Measurements from ENCODE around the gene PPP1R37.

Gene PPP1R37

DNA sequence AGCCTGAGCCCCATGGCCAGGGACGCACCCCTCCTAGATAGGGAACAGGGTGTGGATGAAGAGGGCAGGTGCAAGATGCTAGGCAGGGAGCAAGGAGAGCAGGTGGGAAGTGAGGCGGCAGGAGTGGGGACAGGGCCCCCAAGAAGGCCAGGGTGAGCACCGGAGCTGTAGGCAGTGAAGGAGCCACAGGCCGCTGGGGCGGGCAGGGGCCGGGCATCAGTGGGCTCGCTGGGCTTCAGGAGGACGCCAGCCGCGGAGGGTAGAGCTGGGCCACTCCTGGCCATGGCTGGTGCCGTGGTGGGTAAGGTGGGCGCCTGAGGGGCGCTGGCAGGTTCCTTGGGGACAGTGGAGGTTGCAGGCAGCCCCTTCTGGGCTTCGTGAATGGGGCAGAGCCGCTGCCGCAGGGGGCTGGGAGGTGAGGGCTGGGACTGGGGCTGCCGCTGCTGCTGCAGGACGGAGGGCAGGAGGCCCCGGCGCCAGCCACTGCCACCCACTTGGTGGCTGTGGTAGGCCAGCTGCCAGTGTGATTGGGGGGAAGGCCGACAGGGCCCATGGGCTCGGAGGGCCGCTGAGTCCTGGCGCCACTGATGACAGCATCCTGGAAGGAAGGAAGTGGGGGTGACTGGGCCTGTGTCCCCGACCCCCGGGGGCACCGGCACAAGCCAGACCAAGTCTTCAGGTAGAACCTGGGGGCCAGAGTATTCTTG lies 65.7 kb downstream of the PPP1R37 start:
- Histone ChIP-seq H3K36me3 (ENCODE audit: control insufficient read depth, insufficient read depth, low read length) (no peaks in the 10 kb centered on the region), H3K4me1 (ENCODE audit: control insufficient read depth, insufficient read depth, low read length) (peaks cover 3% of the 10 kb centered on the region; the same call in 1 of the 2 replicates), H3K27me3 (ENCODE audit: control insufficient read depth, insufficient read depth, low read length) (peaks cover 32% of the 10 kb centered on the region), H3K9ac (ENCODE audit: low read depth, low read length) (no peak overlapping the region), H3K27ac (ENCODE audit: low read depth, low read length) (no peak overlapping the region), H3K9me3 (ENCODE audit: control insufficient read depth, insufficient read depth, low read length) (no peaks in the 10 kb centered on the region), H3K4me3 (ENCODE audit: low read depth, low read length) (no peak overlapping the region)

DNA sequence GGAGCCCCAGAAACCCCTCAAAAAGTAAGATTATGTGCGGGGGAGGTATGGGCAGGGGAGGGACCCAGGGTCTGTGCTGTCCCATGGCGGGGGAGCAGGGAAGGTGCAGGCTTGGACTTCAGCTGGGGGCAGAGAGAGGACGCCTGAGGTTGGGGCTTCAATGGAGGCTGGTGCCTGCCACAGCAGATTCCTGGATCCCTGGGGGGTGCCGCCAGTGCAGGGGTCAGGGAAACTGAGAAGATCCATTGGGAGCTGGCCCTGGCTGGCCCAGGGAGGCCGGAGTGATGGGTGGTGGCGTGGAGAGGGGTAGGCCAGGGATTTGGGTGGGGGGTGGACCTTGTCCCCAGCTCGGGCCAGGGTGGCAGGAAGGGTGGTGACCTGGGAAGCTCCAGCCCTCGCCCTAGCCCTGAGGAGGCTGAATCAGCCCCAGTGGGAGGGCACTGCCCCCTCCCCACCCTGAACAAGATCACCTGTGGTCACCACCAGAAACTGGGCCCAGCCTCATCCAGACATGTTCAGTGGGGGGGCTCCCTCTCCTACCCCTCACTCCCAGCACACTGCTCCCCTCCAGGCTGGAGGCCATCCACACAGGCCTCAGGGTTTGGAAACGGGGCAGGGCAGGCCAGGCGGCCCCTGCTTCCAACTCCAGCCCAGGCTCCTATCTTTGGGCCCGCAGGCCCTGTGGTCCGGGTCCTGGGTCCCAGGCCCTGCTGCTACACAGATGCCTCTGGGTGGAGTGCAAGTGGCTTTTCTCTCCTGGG lies 66.4 kb downstream of the PPP1R37 start:
- Histone ChIP-seq H3K27me3 (ENCODE audit: control insufficient read depth, insufficient read depth, low read length) (peaks cover 24% of the 10 kb centered on the region), H3K4me3 (ENCODE audit: low read depth, low read length) (no peak overlapping the region), H3K36me3 (ENCODE audit: control insufficient read depth, insufficient read depth, low read length) (no peaks in the 10 kb centered on the region), H3K9me3 (ENCODE audit: control insufficient read depth, insufficient read depth, low read length) (no peaks in the 10 kb centered on the region), H3K9ac (ENCODE audit: low read depth, low read length) (no peak overlapping the region), H3K27ac (ENCODE audit: low read depth, low read length) (no peak overlapping the region), H3K4me1 (ENCODE audit: control insufficient read depth, insufficient read depth, low read length) (peaks cover 3% of the 10 kb centered on the region; the same call in 1 of the 2 replicates)

DNA sequence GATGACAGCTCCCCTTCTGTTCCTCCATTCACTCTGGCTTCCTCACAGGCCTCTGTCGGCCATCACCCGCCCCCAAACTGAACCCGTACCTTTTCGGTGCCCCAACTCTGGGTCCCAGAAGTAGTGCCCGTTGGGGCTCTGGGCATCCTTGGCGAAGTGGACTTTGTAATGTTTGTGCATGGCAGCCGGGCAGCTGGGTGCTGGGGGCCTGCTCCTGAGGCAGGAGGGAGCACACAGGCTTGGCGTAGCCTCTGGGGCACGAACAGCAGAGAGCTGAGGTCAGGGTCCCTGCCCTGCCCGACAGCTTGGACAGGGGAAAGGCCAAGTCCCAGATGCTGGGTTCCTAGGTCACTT lies 67.0 kb downstream of the PPP1R37 start:
- Histone ChIP-seq H3K27ac (ENCODE audit: low read depth, low read length) (no peak overlapping the region), H3K9ac (ENCODE audit: low read depth, low read length) (no peak overlapping the region), H3K4me3 (ENCODE audit: low read depth, low read length) (no peak overlapping the region), H3K36me3 (ENCODE audit: control insufficient read depth, insufficient read depth, low read length) (no peaks in the 10 kb centered on the region), H3K4me1 (ENCODE audit: control insufficient read depth, insufficient read depth, low read length) (peaks cover 3% of the 10 kb centered on the region; the same call in 1 of the 2 replicates), H3K9me3 (ENCODE audit: control insufficient read depth, insufficient read depth, low read length) (no peaks in the 10 kb centered on the region), H3K27me3 (ENCODE audit: control insufficient read depth, insufficient read depth, low read length) (peaks cover 20% of the 10 kb centered on the region)

DNA sequence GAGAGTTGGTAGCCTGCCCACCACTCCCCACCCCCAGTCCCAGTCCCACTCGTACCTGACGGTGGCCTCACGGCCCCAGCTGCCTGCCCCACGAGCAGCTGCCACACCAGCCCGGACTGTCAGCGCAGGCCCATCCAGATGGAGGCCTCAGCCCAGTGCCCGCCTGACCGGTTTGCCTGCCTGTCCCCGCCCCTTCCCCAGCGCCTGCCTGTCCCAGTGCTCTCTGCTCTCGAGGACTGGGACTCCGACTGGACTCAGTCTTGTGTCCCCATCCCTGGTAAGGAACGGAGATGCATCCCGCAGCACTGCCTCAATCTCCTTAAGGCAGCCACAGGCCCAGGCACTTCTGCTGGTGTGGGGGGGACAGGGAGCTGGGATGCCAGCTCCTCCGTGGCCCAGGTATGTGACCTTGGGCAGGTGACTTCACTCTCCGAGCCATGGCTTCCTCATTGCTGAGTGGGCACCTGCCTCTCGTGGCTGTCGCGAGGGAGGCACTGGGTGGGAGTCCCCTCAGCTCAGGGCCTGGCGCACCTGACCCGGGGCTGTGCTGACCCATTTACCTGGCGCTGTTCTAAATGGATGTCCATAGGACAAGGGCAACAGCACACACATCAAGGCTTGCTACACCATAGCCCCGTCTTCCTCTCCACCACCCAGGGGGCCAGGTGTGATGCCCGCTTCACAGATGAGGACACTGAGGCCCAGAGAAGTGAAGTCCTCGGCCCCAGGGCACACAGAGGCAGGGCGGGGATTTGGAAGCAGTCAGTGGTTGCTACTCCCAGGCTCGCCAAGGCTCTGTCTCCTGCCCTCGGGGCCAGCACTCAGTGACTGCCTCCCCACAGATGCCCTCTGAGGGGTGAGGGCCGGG lies 68.1 kb downstream of the PPP1R37 start, which contains the start of gene NKPD1:
Gene NKPD1, minus strand, starts transcription at position 113 of the 868 bp plus-strand sequence. CDS start 832 bp downstream, outside the sequence.
- Histone ChIP-seq H3K36me3 (ENCODE audit: control insufficient read depth, insufficient read depth, low read length) (no peaks in the 10 kb centered on the region), H3K4me3 (ENCODE audit: low read depth, low read length) (no peak within 1 kb of the TSS), H3K27ac (ENCODE audit: low read depth, low read length) (no peak within 1 kb of the TSS), H3K27me3 (ENCODE audit: control insufficient read depth, insufficient read depth, low read length) (peaks cover 20% of the 10 kb centered on the region), H3K4me1 (ENCODE audit: control insufficient read depth, insufficient read depth, low read length) (peaks cover 3% of the 10 kb centered on the region; the same call in 1 of the 2 replicates), H3K9me3 (ENCODE audit: control insufficient read depth, insufficient read depth, low read length) (no peaks in the 10 kb centered on the region), H3K9ac (ENCODE audit: low read depth, low read length) (no peak within 1 kb of the TSS)

DNA sequence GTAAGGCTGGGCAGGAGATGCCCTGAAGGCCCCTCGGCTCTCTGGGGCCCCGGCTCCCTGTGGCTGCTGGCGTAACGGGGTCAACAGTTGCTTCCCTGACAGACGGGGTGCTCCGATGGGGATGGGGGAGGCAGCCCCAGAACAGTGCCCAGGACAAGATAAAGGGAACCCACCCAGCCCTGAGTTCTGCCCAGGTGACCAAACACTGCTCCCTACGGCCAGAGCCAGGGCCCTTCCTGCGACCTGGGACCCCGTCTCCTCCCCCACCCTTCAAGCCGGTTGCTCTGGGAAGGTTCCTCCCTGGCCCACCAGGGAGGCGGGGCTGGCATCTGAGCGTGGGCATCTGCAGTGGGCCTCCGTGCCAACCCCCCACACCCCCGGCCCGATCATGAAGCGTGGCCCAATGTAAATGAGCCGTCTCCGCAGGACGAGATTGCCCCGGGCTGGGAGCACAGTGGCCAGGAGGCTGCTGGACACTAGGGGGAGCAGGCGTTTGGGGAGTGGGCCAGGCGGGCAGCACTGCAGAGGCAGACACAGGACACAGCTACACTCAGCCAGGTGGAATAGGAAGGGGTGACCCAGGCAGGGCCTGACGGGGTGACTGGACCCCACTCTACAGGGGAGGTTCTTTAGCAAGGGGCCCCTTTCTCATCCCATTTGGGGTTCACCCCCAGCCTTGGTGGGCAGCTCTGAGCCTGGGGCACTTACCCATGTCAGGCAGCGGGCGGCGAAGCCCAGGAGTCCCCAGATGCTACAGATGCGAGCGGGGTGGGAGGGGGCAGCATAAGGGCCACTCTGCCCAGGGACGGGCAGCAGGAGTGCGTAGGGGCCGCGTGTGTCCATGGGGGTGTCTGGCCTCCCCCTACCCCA lies 69.0 kb downstream of the PPP1R37 start:
- no peaks in the 10 kb centered on the region for H3K36me3 ChIP-seq (ENCODE audit: control insufficient read depth, insufficient read depth, low read length)
- no peak overlapping the region for H3K9ac ChIP-seq (ENCODE audit: low read depth, low read length)
- no peaks in the 10 kb centered on the region for H3K9me3 ChIP-seq (ENCODE audit: control insufficient read depth, insufficient read depth, low read length)
- no peak overlapping the region for H3K4me3 ChIP-seq (ENCODE audit: low read depth, low read length)
- peaks cover 6% of the 10 kb centered on the region for H3K4me1 ChIP-seq (ENCODE audit: control insufficient read depth, insufficient read depth, low read length)
- H3K27ac ChIP-seq (ENCODE audit: low read depth, low read length), result no peak overlapping the region
- H3K27me3 ChIP-seq (ENCODE audit: control insufficient read depth, insufficient read depth, low read length), result peaks cover 20% of the 10 kb centered on the region

DNA sequence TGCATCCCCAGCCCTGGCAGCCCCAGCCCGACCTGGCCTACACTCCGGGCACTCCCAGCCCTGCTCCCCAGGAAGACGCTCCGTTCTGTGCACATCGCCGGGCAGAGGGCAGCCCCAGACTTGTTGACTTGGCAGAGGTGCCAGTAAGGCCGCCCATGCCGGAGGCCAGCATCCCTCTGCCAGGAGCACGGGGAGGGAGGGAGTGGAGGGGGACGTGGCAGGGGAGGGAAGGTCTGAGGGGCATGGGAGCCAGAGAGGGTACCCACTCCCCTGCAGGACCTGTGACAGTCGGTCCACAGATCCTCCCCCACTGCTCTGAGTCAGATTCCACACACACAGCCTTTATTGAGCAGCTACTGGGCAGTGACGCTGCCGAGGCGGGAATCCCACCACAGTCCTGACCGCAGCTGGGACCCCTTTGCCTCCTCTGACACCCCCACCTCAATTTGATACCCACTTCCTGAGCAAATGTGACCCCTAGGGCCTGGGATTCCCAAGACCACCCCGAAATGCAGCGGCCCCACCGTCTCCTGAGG lies 69.7 kb downstream of the PPP1R37 start:
- no peaks in the 10 kb centered on the region for H3K9me3 ChIP-seq (ENCODE audit: control insufficient read depth, insufficient read depth, low read length)
- no peak overlapping the region for H3K4me3 ChIP-seq (ENCODE audit: low read depth, low read length)
- H3K4me1 ChIP-seq (ENCODE audit: control insufficient read depth, insufficient read depth, low read length), result peaks cover 9% of the 10 kb centered on the region
- H3K27ac ChIP-seq (ENCODE audit: low read depth, low read length), result no peak overlapping the region
- H3K27me3 ChIP-seq (ENCODE audit: control insufficient read depth, insufficient read depth, low read length), result peaks cover 20% of the 10 kb centered on the region
- no peaks in the 10 kb centered on the region for H3K36me3 ChIP-seq (ENCODE audit: control insufficient read depth, insufficient read depth, low read length)
- no peak overlapping the region for H3K9ac ChIP-seq (ENCODE audit: low read depth, low read length)

DNA sequence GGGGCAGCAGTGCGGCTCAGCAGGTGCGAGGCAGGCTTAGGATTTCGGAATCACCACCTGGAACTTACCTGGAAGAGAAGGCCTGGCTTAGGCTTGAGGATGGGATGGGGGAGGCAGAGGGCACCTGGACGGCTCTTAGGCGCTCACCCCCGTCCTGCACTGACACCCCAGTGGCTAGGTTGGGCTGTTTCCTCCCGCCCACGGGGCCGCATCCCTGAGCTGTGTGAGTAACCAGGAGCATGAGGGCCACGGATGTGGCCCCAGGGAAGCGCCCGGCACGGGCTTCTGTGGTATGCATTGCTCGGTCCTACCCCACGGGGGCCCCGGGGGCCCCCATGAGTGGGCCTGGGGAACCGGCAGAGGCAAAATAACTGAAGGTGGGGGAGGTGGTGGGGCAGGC lies 70.2 kb downstream of the PPP1R37 start:
- no peaks in the 10 kb centered on the region for H3K9me3 ChIP-seq (ENCODE audit: control insufficient read depth, insufficient read depth, low read length)
- H3K9ac ChIP-seq (ENCODE audit: low read depth, low read length), result no peak overlapping the region
- H3K27ac ChIP-seq (ENCODE audit: low read depth, low read length), result no peak overlapping the region
- no peaks in the 10 kb centered on the region for H3K36me3 ChIP-seq (ENCODE audit: control insufficient read depth, insufficient read depth, low read length)
- H3K27me3 ChIP-seq (ENCODE audit: control insufficient read depth, insufficient read depth, low read length), result peaks cover 15% of the 10 kb centered on the region
- H3K4me1 ChIP-seq (ENCODE audit: control insufficient read depth, insufficient read depth, low read length), result peaks cover 9% of the 10 kb centered on the region
- no peak overlapping the region for H3K4me3 ChIP-seq (ENCODE audit: low read depth, low read length)

DNA sequence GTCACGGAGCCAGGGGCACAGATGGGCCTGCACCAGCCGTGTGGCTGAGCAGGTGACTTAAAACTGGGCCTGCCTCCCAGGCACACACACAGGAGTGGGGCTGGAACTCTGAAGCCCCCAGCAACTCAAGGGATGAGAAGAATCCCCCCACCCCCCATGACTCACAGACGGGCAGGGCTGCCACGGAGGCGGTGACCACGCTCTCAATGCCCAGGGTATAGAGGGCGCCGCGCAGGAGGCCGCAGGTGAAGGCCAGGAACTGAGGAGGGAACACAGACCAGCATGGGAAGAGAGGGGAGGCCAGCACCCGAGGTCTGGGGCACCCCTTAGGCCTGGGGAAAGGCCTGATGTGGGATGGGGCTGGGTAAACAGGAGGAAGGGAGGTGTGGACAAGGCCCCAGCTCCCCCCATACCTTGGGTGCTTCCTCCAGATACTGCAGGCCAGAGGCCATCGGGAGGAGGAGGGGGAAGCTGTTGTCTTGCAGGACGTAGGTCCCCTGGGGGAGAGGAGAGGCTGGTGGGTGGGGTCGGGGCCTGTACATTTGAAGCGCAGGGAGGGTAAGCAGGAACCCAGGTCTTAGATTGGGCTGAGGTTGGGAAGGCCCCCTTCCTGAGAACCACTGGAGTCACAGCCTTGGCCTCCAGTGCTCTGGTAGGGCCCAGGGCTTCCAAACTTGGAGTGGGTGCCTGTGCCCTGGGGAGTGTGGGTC lies 70.9 kb downstream of the PPP1R37 start:
- Histone ChIP-seq H3K27me3 (ENCODE audit: control insufficient read depth, insufficient read depth, low read length) (peaks cover 13% of the 10 kb centered on the region), H3K4me3 (ENCODE audit: low read depth, low read length) (no peak overlapping the region), H3K9ac (ENCODE audit: low read depth, low read length) (no peak overlapping the region), H3K36me3 (ENCODE audit: control insufficient read depth, insufficient read depth, low read length) (no peaks in the 10 kb centered on the region), H3K27ac (ENCODE audit: low read depth, low read length) (no peak overlapping the region), H3K9me3 (ENCODE audit: control insufficient read depth, insufficient read depth, low read length) (no peaks in the 10 kb centered on the region), H3K4me1 (ENCODE audit: control insufficient read depth, insufficient read depth, low read length) (peaks cover 9% of the 10 kb centered on the region)

DNA sequence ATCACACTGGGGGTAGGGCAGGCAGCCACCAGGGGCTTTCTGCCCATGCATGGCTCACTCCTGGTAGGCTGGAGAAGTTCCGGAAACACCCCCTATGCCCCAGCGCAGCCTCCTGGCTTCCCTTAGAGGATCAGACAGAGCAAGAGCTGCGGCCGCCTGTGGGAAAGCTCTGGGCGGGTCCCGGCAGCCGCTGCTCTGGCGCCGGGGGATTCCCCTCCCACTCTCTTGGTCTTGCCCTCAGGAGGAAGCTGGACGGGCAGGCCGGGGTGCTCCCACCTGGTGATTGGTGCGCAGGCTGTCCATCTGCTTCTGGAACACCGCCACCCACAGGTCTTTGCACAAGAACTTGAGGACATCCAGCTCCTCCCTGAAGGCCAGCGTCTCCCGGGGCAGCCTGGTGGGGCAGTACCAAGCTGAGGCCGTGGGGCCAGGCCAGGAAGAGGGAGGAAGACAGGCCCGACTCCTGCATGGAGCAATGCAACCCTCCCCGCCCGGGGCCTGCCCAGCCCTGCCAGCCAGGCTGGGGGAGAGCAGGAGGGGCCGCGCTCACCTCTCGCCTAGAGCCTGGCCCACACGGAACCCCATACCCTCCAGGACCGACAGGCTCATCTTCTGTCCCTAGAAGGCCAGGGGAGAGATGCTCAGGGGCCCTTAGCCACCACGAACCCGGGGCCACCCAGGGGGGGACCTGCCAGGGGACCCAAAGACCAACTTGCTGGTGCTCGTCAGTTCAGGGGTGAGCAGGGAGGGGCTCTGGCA lies 71.8 kb downstream of the PPP1R37 start:
- Histone ChIP-seq H3K36me3 (ENCODE audit: control insufficient read depth, insufficient read depth, low read length) (no peaks in the 10 kb centered on the region), H3K27me3 (ENCODE audit: control insufficient read depth, insufficient read depth, low read length) (peaks cover 13% of the 10 kb centered on the region), H3K4me1 (ENCODE audit: control insufficient read depth, insufficient read depth, low read length) (peaks cover 9% of the 10 kb centered on the region), H3K9ac (ENCODE audit: low read depth, low read length) (no peak overlapping the region), H3K4me3 (ENCODE audit: low read depth, low read length) (no peak overlapping the region), H3K9me3 (ENCODE audit: control insufficient read depth, insufficient read depth, low read length) (no peaks in the 10 kb centered on the region), H3K27ac (ENCODE audit: low read depth, low read length) (no peak overlapping the region)

Data from HUES48 (cell line).